Effector memory CD8-positive, alpha-beta T cell (primary cell): ENCODE measurements around the gene ST7.

Experiments
- ATAC-seq: fragments of 150-1000 bp; cut with Tn5 transposase; replicated peaks from 2 replicates; pipeline ENCODE4 v1.10.0; 2021; ENCODE audit warnings: mild to moderate bottlenecking, moderate library complexity
- DNase-seq, 3 experiments: peaks; one replicate each; pipeline ENCODE4 v3.0.0; 2021
- H3K27ac Mint-ChIP-seq, 2 donors: one replicate each; pipeline ENCODE4 v1.8.0; 2022; ENCODE audit warnings: mild to moderate bottlenecking in 2 of 2, mixed read lengths in 2 of 2, moderate library complexity in 2 of 2
- H3K27me3 Mint-ChIP-seq, 2 donors: one replicate each; pipeline ENCODE4 v1.8.0; 2022; ENCODE audit warnings: mixed read lengths in 2 of 2
- H3K36me3 Mint-ChIP-seq: one replicate; pipeline ENCODE4 v1.8.0; 2022; ENCODE audit warnings: mild to moderate bottlenecking, moderate library complexity, mixed read lengths; ENCODE audit not compliant: insufficient read depth
- H3K4me1 Mint-ChIP-seq, 2 donors: one replicate each; pipeline ENCODE4 v1.8.0; 2022; ENCODE audit warnings: low read depth in 2 of 2, mixed read lengths in 2 of 2
- H3K4me3 Mint-ChIP-seq, 2 donors: one replicate each; pipeline ENCODE4 v1.8.0; 2022; ENCODE audit warnings: mild to moderate bottlenecking in 2 of 2, mixed read lengths in 2 of 2, moderate library complexity in 2 of 2
- H3K9me3 Mint-ChIP-seq, 2 donors: one replicate each; pipeline ENCODE4 v1.8.0; 2022; ENCODE audit warnings: mixed read lengths in 2 of 2

ST7 gene

GRCh38 chr7:117124591-117125220 lies 171.4 kb downstream of the ST7 start:
- ATAC-seq (peak; percentile 88), DNase-seq (peak; percentile 9 to 40 (median 31))
- Mint-ChIP-seq H3K9me3 (no peaks in the 10 kb centered on the region), H3K4me1 (no peaks in the 10 kb centered on the region), H3K36me3 (no peaks in the 10 kb centered on the region), H3K27ac (no peak overlapping the region), H3K27me3 (no peaks in the 10 kb centered on the region), H3K4me3 (no peak overlapping the region)

DNA sequence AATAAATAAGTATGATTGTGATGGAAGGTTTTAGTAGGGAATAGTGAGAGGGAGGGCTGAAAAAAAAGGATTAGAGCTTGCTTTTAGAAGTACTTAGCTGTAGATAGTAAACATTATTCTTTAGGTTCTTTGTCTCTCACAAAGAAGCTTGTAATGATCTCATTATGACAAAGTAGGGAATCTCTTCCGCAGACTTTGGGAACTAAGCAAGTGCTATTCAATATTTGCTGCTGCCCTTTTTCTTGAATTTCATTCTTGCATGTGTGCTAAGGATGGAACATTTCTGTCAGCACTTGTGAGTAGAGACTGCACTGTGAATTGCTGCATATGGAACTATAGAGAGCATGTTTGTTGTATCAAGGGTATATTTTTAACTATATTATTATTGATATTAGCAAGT lies 173.4 kb downstream of the ST7 start:
- Mint-ChIP-seq H3K4me1 (no peaks in the 10 kb centered on the region), H3K36me3 (peaks cover under 1% of the 10 kb centered on the region), H3K27ac (no peak overlapping the region), H3K4me3 (no peak overlapping the region), H3K27me3 (no peaks in the 10 kb centered on the region), H3K9me3 (no peaks in the 10 kb centered on the region)
- DNase-seq (no peak), ATAC-seq (no peak)

- H3K27ac Mint-ChIP-seq: no peak overlapping the region
Observed at GRCh38 chr7:117127585-117128168, 174.4 kb downstream of the ST7 start.

GRCh38 chr7:117129521-117129955 lies 176.2 kb downstream of the ST7 start:
- DNase-seq (no peak), ATAC-seq (no peak)
- no peaks in the 10 kb centered on the region for H3K9me3 Mint-ChIP-seq
- no peak overlapping the region for H3K27ac Mint-ChIP-seq
- peaks cover 7% of the 10 kb centered on the region for H3K36me3 Mint-ChIP-seq
- no peak overlapping the region for H3K4me3 Mint-ChIP-seq
- H3K4me1 Mint-ChIP-seq: peaks cover under 1 to 4% of the 10 kb centered on the region in 2 donors
- no peaks in the 10 kb centered on the region for H3K27me3 Mint-ChIP-seq

More at GRCh38 chr7:117127585-117128168, 174.4 kb downstream of the ST7 start:
- no peaks in the 10 kb centered on the region for H3K4me1 Mint-ChIP-seq
- H3K36me3 Mint-ChIP-seq: peaks cover 7% of the 10 kb centered on the region
- H3K9me3 Mint-ChIP-seq: no peaks in the 10 kb centered on the region
- H3K4me3 Mint-ChIP-seq: no peak overlapping the region
- DNase-seq: peak; percentile 22 to 44 (median 38)
- ATAC-seq: peak; percentile 66
- no peaks in the 10 kb centered on the region for H3K27me3 Mint-ChIP-seq

- H3K27me3 Mint-ChIP-seq: no peaks in the 10 kb centered on the region
- no peak overlapping the region for H3K27ac Mint-ChIP-seq
- no peak for ATAC-seq
- H3K4me1 Mint-ChIP-seq: peaks cover 6 to 11% of the 10 kb centered on the region in 2 donors
- H3K36me3 Mint-ChIP-seq: peaks cover 7% of the 10 kb centered on the region
- DNase-seq: no peak
- no peak overlapping the region for H3K4me3 Mint-ChIP-seq
- no peaks in the 10 kb centered on the region for H3K9me3 Mint-ChIP-seq
Observed at GRCh38 chr7:117130262-117130661, 177.0 kb downstream of the ST7 start.

- H3K27ac Mint-ChIP-seq: no peak overlapping the region
- H3K9me3 Mint-ChIP-seq: no peaks in the 10 kb centered on the region
- no peak for ATAC-seq
- peaks cover 6 to 11% of the 10 kb centered on the region in 2 donors for H3K4me1 Mint-ChIP-seq
- no peaks in the 10 kb centered on the region for H3K27me3 Mint-ChIP-seq
- peaks cover 7% of the 10 kb centered on the region for H3K36me3 Mint-ChIP-seq
- H3K4me3 Mint-ChIP-seq: no peak overlapping the region
- no peak for DNase-seq
Observed at GRCh38 chr7:117132321-117133120, 179.2 kb downstream of the ST7 start.

DNA sequence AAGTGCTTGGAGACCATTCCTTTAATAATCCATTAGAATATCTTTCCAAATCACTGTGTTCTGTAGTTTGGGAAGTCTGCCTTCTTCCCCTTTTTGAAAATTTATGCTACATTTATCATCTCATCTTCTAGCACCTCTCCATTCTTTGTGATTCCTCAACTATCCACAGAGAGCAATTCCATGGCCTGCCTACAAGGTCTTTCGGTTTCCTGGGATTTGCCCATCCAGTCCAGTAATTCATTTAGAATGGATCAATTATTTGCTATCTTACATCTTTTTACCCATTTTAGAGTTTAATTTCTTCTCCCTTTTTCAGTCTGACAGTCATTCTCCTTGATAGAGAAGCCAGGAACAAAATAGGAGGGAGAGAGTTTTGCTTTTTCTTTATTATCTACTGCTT lies 179.8 kb downstream of the ST7 start:
- no peak overlapping the region for H3K4me3 Mint-ChIP-seq
- H3K9me3 Mint-ChIP-seq: no peaks in the 10 kb centered on the region
- peaks cover 7% of the 10 kb centered on the region for H3K36me3 Mint-ChIP-seq
- H3K27me3 Mint-ChIP-seq: no peaks in the 10 kb centered on the region
- no peak for ATAC-seq
- no peak for DNase-seq
- H3K4me1 Mint-ChIP-seq: peaks cover 6 to 11% of the 10 kb centered on the region in 2 donors
- H3K27ac Mint-ChIP-seq: no peak overlapping the region

- Mint-ChIP-seq H3K27ac (peak overlapping the region in 1 of 2 donors; percentile 39), H3K27me3 (no peaks in the 10 kb centered on the region), H3K4me1 (peaks cover 6 to 11% of the 10 kb centered on the region in 2 donors), H3K4me3 (no peak overlapping the region), H3K36me3 (peaks cover 7% of the 10 kb centered on the region), H3K9me3 (no peaks in the 10 kb centered on the region)
- DNase-seq: no peak
- no peak for ATAC-seq
Observed at GRCh38 chr7:117134411-117134810, 181.1 kb downstream of the ST7 start.

DNA sequence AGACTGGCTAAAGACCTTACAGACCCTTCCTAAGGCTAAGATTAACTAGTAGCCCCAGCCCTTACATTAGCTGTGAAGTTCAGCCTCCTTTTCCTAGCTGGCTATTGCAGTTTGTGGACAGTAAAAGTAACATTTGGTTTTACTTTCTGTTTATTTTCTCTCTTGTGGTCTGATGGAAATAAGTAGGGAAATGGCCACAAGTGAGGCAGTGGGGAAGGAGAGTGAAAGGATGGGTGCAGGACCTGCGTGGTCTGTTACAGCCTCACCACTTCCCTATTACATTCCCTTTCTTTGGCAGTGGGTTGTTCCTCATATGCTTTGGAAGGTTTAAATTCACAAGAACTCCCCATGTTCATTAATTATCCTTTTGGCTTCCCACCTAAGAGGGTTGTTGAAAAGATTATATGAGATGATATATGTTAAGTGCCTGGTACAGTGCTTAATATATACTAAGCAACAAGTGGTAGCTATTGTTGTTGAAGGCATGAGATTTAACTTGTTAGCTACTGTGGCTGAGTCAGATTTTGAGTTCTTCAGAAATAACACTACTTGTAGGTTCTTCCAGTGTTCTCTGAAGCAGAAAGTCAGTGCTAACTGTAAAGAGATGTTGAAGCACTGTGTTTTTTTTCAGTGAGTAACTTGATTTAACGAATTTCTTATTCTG lies 181.7 kb downstream of the ST7 start:
- ATAC-seq: no peak
- DNase-seq: no peak
- H3K27ac Mint-ChIP-seq: peak overlapping the region in 1 of 2 donors; percentile 39
- peaks cover 7% of the 10 kb centered on the region for H3K36me3 Mint-ChIP-seq
- peaks cover 6 to 11% of the 10 kb centered on the region in 2 donors for H3K4me1 Mint-ChIP-seq
- no peaks in the 10 kb centered on the region for H3K9me3 Mint-ChIP-seq
- H3K27me3 Mint-ChIP-seq: no peaks in the 10 kb centered on the region
- H3K4me3 Mint-ChIP-seq: no peak overlapping the region

GRCh38 chr7:117135553-117135891 lies 182.2 kb downstream of the ST7 start:
- no peak overlapping the region for H3K4me3 Mint-ChIP-seq
- DNase-seq (no peak), ATAC-seq (no peak)
- H3K36me3 Mint-ChIP-seq: peaks cover 7% of the 10 kb centered on the region
- peaks cover 6 to 11% of the 10 kb centered on the region in 2 donors for H3K4me1 Mint-ChIP-seq
- H3K27ac Mint-ChIP-seq: peak overlapping the region in 1 of 2 donors; percentile 39
- no peaks in the 10 kb centered on the region for H3K27me3 Mint-ChIP-seq
- no peaks in the 10 kb centered on the region for H3K9me3 Mint-ChIP-seq

- Mint-ChIP-seq H3K9me3 (no peaks in the 10 kb centered on the region), H3K36me3 (no peaks in the 10 kb centered on the region), H3K4me1 (peaks cover 6 to 11% of the 10 kb centered on the region in 2 donors), H3K27ac (no peak overlapping the region), H3K27me3 (no peaks in the 10 kb centered on the region), H3K4me3 (no peak overlapping the region)
- no peak for ATAC-seq
- DNase-seq: no peak
Observed at GRCh38 chr7:117137868-117138267, 184.6 kb downstream of the ST7 start.

DNA sequence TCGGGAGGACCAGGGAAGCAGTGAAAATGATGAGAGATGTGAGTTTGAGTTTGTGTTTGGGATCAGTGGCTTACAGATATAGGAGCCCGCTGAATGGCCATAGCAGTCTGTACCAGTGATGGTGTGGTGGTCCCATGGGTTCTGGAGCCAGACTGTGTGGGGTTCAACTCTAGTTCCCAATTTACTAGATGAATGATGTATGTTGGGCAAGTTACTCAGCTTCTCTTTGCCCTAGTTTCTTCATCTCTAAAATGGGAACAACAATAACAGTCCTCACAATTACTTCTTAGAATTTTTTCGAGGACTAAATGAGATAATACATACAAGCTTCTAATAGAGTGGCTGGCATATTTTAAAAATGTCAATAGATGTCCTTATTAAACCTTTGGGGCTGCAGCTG lies 185.2 kb downstream of the ST7 start:
- no peaks in the 10 kb centered on the region for H3K9me3 Mint-ChIP-seq
- H3K36me3 Mint-ChIP-seq: no peaks in the 10 kb centered on the region

GRCh38 chr7:117138981-117139380 lies 185.7 kb downstream of the ST7 start:
- Mint-ChIP-seq H3K4me3 (no peak overlapping the region), H3K36me3 (no peaks in the 10 kb centered on the region), H3K27me3 (no peaks in the 10 kb centered on the region), H3K9me3 (no peaks in the 10 kb centered on the region), H3K27ac (no peak overlapping the region), H3K4me1 (peaks cover 6 to 11% of the 10 kb centered on the region in 2 donors)
- DNase-seq (no peak), ATAC-seq (no peak)

More for the DNA sequence above, 185.2 kb downstream of the ST7 start:
- no peak for ATAC-seq
- Mint-ChIP-seq H3K4me3 (no peak overlapping the region), H3K27ac (no peak overlapping the region), H3K27me3 (no peaks in the 10 kb centered on the region), H3K4me1 (peaks cover 6 to 11% of the 10 kb centered on the region in 2 donors)
- DNase-seq: no peak
